Bronchial smooth muscle cell (primary cell): ENCODE results near the gene DNTT. TPM values are rescaled to one million over a fixed set of nuclear protein-coding genes. Genes with fewer than 3 reads are reported as not detected.

Experiments used
- total RNA-seq: library from RNA; depleted of rRNA; stranded (reverse); fragments of >200 nt; gene quantifications from 2 replicates; pipeline ENCODE4 v1.2.1, GENCODE V29; 2014

Gene DNTT
- not detected in 2 replicates for total RNA-seq

DNA sequence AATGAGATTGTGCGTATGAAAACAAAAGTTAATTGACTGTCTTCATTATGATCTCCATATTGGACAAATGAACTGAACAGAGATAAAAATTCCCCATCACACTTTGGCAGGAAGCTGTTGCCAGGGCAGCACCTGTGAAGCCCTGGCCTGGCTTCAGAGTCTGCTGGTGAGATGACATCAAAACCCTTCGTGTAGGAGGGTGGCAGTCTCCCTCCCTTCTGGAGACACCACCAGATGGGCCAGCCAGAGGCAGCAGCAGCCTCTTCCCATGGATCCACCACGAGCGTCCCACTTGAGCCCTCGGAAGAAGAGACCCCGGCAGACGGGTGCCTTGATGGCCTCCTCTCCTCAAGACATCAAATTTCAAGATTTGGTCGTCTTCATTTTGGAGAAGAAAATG, at the start of gene DNTT:
TSS of gene DNTT (plus strand) at position 205 of the 400 bp plus-strand sequence. CDS start at position 269, 64 bp downstream.

GRCh38 chr10:96271016-96271815, 33.0 kb upstream of the DNTT start, which contains the start of gene BLNK:
BLNK (minus strand) TSS chr10:96271569; CDS start chr10:96271398, 171 bp downstream.

GRCh38 chr10:96358851-96359540, 54.8 kb downstream of the DNTT start, which contains the start of gene OPALIN:
OPALIN (minus strand) TSS chr10:96359002; CDS start chr10:96358896, 106 bp downstream.

Other genes with a start within 250 kb of the DNTT start
- 10.6 and 15.6 TPM in 2 replicates for gene ZNF518A, start 174.1 kb upstream of the DNTT start, total RNA-seq
- gene BLNK, start 32.9 kb upstream of the DNTT start, total RNA-seq: 0.09 and 0.16 TPM in 2 replicates
- not detected in 2 replicates for gene OPALIN, start 54.6 kb downstream of the DNTT start, total RNA-seq
- gene TLL2, start 209.5 kb downstream of the DNTT start, total RNA-seq: under 0.01 TPM in 2 replicates